Parathyroid adenoma (tissue), 2 donors: ENCODE results near the gene TMEM63C.
A peak's percentile ranks its signal among the peaks of the same experiment; 100 is the strongest.

ENCODE experiments used
- H2AFZ ChIP-seq: fragments of 300-600 bp; sonication (generic); one replicate; pipeline ENCODE4 v1.7.0; 2017; ENCODE audit warnings: antibody characterized with exemption, mild to moderate bottlenecking
- H3K27ac ChIP-seq: fragments of 300-600 bp; sonication (generic); one replicate; pipeline ENCODE4 v1.7.0; 2017
- H3K27me3 ChIP-seq: fragments of 300-600 bp; sonication (generic); one replicate; pipeline ENCODE4 v1.7.0; 2017; ENCODE audit warnings: low read length; ENCODE audit not compliant: control insufficient read depth, insufficient read depth
- H3K36me3 ChIP-seq: fragments of 300-600 bp; sonication (generic); one replicate; pipeline ENCODE4 v1.7.0; 2017; ENCODE audit warnings: low read length; ENCODE audit not compliant: control insufficient read depth, insufficient read depth
- H3K4me1 ChIP-seq: fragments of 300-600 bp; sonication (generic); one replicate; pipeline ENCODE4 v1.7.0; 2017; ENCODE audit warnings: control low read depth
- H3K4me2 ChIP-seq: fragments of 300-600 bp; sonication (generic); one replicate; pipeline ENCODE4 v1.7.0; 2017; ENCODE audit warnings: low read length
- H3K4me3 ChIP-seq: fragments of 300-600 bp; sonication (generic); one replicate; pipeline ENCODE4 v1.7.0; 2017; ENCODE audit warnings: low read depth, low read length
- H3K79me2 ChIP-seq: fragments of 300-600 bp; sonication (generic); one replicate; pipeline ENCODE4 v1.7.0; 2017; ENCODE audit warnings: control low read depth
- H3K9ac ChIP-seq: fragments of 300-600 bp; sonication (generic); one replicate; pipeline ENCODE4 v1.7.0; 2017; ENCODE audit warnings: mild to moderate bottlenecking
- H3K9me3 ChIP-seq: fragments of 300-600 bp; sonication (generic); one replicate; pipeline ENCODE4 v1.7.0; 2017; ENCODE audit warnings: low read length; ENCODE audit not compliant: control insufficient read depth
- TF ChIP-seq, protein P1 (sequence below): fragments of 300-600 bp; sonication (generic); IDR thresholded peaks from one replicate; pipeline ENCODE4 v1.7.0; 2017; ENCODE audit warnings: antibody characterized with exemption, mild to moderate bottlenecking
- donor health status: primary hyperparathyroidism.

TMEM63C gene

DNA sequence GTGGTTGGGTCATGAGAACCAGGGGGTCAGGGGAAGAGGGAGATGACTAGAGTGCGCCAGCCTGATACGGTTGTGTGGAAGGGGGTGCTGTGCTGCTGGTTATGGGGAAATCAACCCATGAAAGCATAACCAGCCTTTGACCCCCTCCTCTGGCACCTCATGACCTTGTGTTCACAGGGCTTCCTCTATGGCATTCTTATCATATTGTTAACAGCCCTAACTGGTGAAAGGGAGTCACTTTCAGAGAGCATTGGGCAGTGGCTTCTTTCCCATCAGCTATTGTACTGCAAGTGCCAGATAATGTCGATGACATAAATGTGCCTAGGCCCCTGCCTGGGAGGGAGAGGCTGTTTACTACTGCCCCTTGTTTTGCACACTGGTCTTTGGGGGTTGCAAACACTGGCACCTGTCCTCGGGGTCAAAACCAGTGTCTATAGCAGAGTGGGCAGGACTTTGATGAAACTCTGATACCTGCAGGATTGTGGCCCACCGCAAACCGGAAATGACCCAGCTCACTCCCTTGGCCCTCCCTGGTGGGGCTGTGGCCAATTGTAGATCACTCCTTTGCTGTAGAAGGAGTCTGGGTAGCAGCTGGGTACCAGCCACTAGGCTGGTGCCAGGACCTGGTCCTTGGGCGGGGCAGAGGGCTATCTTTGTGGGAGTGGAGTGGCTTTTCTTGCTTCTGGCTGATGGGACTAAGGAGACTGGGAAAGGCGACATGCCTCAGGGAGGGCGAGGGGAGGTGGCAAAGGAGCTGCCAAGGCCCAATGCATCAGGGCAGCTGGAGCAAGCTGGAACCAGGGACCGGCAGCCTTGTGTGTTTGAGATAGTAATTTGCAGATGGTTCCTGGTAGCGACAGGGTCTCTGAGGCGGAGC, 634 bp upstream of the TMEM63C start:
- TF ChIP-seq, protein P1, sequence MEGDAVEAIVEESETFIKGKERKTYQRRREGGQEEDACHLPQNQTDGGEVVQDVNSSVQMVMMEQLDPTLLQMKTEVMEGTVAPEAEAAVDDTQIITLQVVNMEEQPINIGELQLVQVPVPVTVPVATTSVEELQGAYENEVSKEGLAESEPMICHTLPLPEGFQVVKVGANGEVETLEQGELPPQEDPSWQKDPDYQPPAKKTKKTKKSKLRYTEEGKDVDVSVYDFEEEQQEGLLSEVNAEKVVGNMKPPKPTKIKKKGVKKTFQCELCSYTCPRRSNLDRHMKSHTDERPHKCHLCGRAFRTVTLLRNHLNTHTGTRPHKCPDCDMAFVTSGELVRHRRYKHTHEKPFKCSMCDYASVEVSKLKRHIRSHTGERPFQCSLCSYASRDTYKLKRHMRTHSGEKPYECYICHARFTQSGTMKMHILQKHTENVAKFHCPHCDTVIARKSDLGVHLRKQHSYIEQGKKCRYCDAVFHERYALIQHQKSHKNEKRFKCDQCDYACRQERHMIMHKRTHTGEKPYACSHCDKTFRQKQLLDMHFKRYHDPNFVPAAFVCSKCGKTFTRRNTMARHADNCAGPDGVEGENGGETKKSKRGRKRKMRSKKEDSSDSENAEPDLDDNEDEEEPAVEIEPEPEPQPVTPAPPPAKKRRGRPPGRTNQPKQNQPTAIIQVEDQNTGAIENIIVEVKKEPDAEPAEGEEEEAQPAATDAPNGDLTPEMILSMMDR: no peak
- no peaks in the 10 kb centered on the region for H3K27me3 ChIP-seq
- peak overlapping the region; percentile 89 for H2AFZ ChIP-seq
- H3K9me3 ChIP-seq: no peaks in the 10 kb centered on the region
- H3K36me3 ChIP-seq: no peaks in the 10 kb centered on the region
- peak overlapping the region; percentile 69 for H3K4me2 ChIP-seq
- H3K9ac ChIP-seq: no peak overlapping the region
- H3K79me2 ChIP-seq: no peaks in the 10 kb centered on the region
- H3K4me3 ChIP-seq: peak overlapping the region; percentile 51
- peak overlapping the region; percentile 22 for H3K27ac ChIP-seq
- peaks cover 8% of the 10 kb centered on the region for H3K4me1 ChIP-seq

DNA sequence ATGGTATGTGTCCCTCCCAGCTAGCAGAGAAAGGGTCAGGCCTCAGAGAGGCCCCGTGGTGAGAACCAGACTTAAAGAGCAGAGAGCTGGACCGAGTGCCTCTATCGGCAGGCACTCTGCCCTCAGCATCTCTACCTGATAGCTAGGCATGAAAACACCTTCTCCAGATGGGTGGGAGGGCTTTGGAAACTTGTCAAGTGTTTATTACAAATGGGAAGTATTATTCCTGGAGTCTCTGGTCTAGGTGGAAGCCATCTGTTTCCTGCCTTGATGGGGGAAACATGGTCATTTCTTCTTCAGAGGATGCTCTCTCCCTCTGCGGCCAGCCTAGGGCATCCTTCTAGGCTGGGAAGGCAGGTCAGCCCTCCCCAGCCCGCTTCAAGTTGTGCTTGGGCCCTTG, 2.3 kb downstream of the TMEM63C start:
- H3K36me3 ChIP-seq: no peaks in the 10 kb centered on the region
- no peaks in the 10 kb centered on the region for H3K27me3 ChIP-seq
- no peak overlapping the region for H3K4me3 ChIP-seq
- H3K9ac ChIP-seq: no peak overlapping the region
- peaks cover 4% of the 10 kb centered on the region for H3K79me2 ChIP-seq
- peaks cover 20% of the 10 kb centered on the region for H3K4me1 ChIP-seq
- H3K27ac ChIP-seq: no peak overlapping the region
- H2AFZ ChIP-seq: no peak overlapping the region
- TF ChIP-seq, protein P1: no peak
- H3K9me3 ChIP-seq: no peaks in the 10 kb centered on the region
- H3K4me2 ChIP-seq: no peak overlapping the region

DNA sequence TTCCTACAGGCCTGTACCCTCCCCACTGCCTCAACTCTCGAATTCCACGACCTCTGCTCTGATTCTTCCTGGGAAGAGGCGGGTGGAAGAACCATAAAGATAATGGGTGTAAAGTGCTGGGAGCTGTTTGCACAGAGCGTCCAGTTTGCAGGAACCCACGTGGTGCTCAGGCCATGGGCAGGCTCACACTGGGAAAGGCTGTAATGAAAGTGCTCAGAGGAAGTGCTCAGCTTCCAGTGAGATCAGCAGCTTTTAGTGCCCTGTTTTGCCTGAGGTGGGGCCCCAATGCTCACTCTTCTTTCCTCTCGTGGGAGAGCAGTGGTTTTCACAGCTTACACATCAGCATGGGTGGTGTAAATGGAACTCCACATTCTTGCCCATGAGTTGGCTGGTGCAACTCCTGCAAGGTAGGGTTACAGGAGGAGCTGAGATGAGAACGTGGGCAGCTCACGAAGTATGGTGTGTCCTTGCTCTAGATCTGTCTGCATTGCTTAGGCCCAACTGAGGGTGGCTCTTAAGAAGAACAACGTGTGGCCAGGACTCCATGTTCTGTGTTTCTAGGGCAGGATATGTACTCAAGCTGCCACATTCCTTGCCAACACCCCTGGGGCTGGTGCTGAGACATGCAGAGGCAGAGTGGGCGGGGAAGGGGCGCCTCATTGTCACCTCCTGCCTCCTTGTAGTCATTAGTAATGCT, 2.9 kb downstream of the TMEM63C start:
- Histone ChIP-seq H3K9ac (no peak overlapping the region), H3K4me2 (no peak overlapping the region), H3K4me1 (peaks cover 20% of the 10 kb centered on the region), H2AFZ (no peak overlapping the region), H3K36me3 (no peaks in the 10 kb centered on the region), H3K27ac (no peak overlapping the region), H3K4me3 (no peak overlapping the region), H3K27me3 (no peaks in the 10 kb centered on the region), H3K9me3 (no peaks in the 10 kb centered on the region), H3K79me2 (peaks cover 4% of the 10 kb centered on the region)
- TF ChIP-seq, protein P1: no peak

DNA sequence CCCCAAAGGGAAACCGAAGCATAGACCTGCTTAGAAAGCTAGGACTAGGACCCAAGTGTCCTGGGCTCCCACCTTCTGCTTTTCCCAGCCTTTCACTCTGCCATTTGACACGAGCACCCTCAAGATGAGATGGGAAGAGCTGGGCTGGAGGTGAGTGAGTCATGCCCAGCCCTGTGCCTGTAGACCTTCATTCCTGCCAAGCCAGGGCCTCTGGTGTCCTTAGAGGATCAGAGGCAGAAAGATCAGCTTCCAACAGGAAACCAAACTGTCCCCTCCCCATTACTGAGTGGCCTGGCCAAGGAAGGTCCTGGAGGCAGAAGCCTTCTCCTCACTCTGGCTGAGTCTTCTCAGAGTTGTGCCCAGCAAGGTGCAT, 3.5 kb downstream of the TMEM63C start:
- TF ChIP-seq, protein P1: no peak
- Histone ChIP-seq H3K27ac (no peak overlapping the region), H3K4me1 (peaks cover 20% of the 10 kb centered on the region)

More for the DNA sequence above, 3.5 kb downstream of the TMEM63C start:
- H3K27me3 ChIP-seq: no peaks in the 10 kb centered on the region
- no peak overlapping the region for H3K4me2 ChIP-seq
- H3K36me3 ChIP-seq: no peaks in the 10 kb centered on the region
- peaks cover 4% of the 10 kb centered on the region for H3K79me2 ChIP-seq
- H2AFZ ChIP-seq: no peak overlapping the region
- no peaks in the 10 kb centered on the region for H3K9me3 ChIP-seq
- no peak overlapping the region for H3K4me3 ChIP-seq
- H3K9ac ChIP-seq: no peak overlapping the region
